Measurements from ENCODE around the gene FOXP2. TPM values are rescaled to one million over a fixed set of nuclear protein-coding genes. Genes with fewer than 3 reads are reported as not detected.
A peak's percentile ranks its signal among the peaks of the same experiment; 100 is the strongest.

Gene FOXP2
- total RNA-seq, 2 donors from 2014 or later, result 2.4 to 5.5 TPM

- DNase-seq (no peak), ATAC-seq (no peak)
- intact Hi-C loops (cut with DNase I), result loop anchor here in 1 of 2 donors (10.0 kb wide), 1 partner anchor 579 kb away; no protein-coding TSS in a partner anchor
Observed at GRCh38 chr7:114663502-114663901, 248.9 kb downstream of the FOXP2 start.

- ATAC-seq, result no peak
- no peak for DNase-seq
- intact Hi-C loops (cut with DNase I), result no loop called here
Observed at GRCh38 chr7:114670676-114671075, 256.1 kb downstream of the FOXP2 start.

- ATAC-seq (no peak), DNase-seq (no peak)
- intact Hi-C loops (cut with DNase I), result no loop called here
Observed at GRCh38 chr7:114671563-114672123, 257.0 kb downstream of the FOXP2 start.

- ATAC-seq (no peak), DNase-seq (no peak)
- intact Hi-C loops (cut with DNase I), result no loop called here
Observed at GRCh38 chr7:114678116-114678515, 263.5 kb downstream of the FOXP2 start.

GRCh38 chr7:114687238-114687637 is 272.6 kb downstream of the FOXP2 start:
- DNase-seq, result no peak
- ATAC-seq, result no peak
- intact Hi-C loops (cut with DNase I), result no loop called here

GRCh38 chr7:114688443-114689055 is 273.9 kb downstream of the FOXP2 start:
- no peak for ATAC-seq
- intact Hi-C loops (cut with DNase I), result no loop called here
- no peak for DNase-seq

GRCh38 chr7:114689406-114689805 is 274.8 kb downstream of the FOXP2 start:
- no peak for DNase-seq

GRCh38 chr7:114691605-114692004 is 277.0 kb downstream of the FOXP2 start:
- DNase-seq (no peak), ATAC-seq (no peak)
- intact Hi-C loops (cut with DNase I), result no loop called here

More at GRCh38 chr7:114689406-114689805, 274.8 kb downstream of the FOXP2 start:
- ATAC-seq, result no peak
- intact Hi-C loops (cut with DNase I), result no loop called here

GRCh38 chr7:114695182-114695581 is 280.6 kb downstream of the FOXP2 start:
- intact Hi-C loops (cut with DNase I), result no loop called here
- DNase-seq, result no peak
- no peak for ATAC-seq

- intact Hi-C loops (cut with DNase I), result no loop called here
- DNase-seq, result no peak
- ATAC-seq, result no peak
Observed at GRCh38 chr7:114700247-114700928, 285.8 kb downstream of the FOXP2 start.

GRCh38 chr7:114703677-114704076 is 289.1 kb downstream of the FOXP2 start:
- peak in 1 of 2 donors; percentile 38 for ATAC-seq
- intact Hi-C loops (cut with DNase I), result no loop called here
- no peak for DNase-seq

GRCh38 chr7:114708646-114709045 is 294.0 kb downstream of the FOXP2 start:
- no peak for ATAC-seq
- intact Hi-C loops (cut with DNase I), result no loop called here
- no peak for DNase-seq

- DNase-seq (no peak), ATAC-seq (no peak)
- intact Hi-C loops (cut with DNase I), result no loop called here
Observed at GRCh38 chr7:114710499-114710898, 295.9 kb downstream of the FOXP2 start.

GRCh38 chr7:114711241-114711640 is 296.6 kb downstream of the FOXP2 start:
- DNase-seq (no peak), ATAC-seq (no peak)
- intact Hi-C loops (cut with DNase I), result no loop called here

GRCh38 chr7:114715907-114716306 is 301.3 kb downstream of the FOXP2 start:
- no peak for ATAC-seq
- intact Hi-C loops (cut with DNase I), result no loop called here
- DNase-seq, result no peak

GRCh38 chr7:114718861-114719260 is 304.2 kb downstream of the FOXP2 start:
- intact Hi-C loops (cut with DNase I), result no loop called here
- DNase-seq (no peak), ATAC-seq (no peak)

- ATAC-seq (no peak), DNase-seq (no peak)
- intact Hi-C loops (cut with DNase I), result no loop called here
Observed at GRCh38 chr7:114720725-114721124, 306.1 kb downstream of the FOXP2 start.

- intact Hi-C loops (cut with DNase I), result no loop called here
- no peak for ATAC-seq
- no peak for DNase-seq
Observed at GRCh38 chr7:114722562-114722961, 307.9 kb downstream of the FOXP2 start.

GRCh38 chr7:114723308-114723707 is 308.7 kb downstream of the FOXP2 start:
- intact Hi-C loops (cut with DNase I), result no loop called here
- DNase-seq, result no peak
- ATAC-seq, result no peak

GRCh38 chr7:114740095-114740494 is 325.5 kb downstream of the FOXP2 start:
- ATAC-seq (no peak), DNase-seq (no peak)
- intact Hi-C loops (cut with DNase I), result no loop called here

GRCh38 chr7:114740941-114741340 is 326.3 kb downstream of the FOXP2 start:
- intact Hi-C loops (cut with DNase I), result no loop called here
- ATAC-seq (no peak), DNase-seq (no peak)
